GM18858 (cell line): ENCODE results near the gene ANKS6.
"Not testable (repeated sequence)": the region's sequence is repeated elsewhere in the genome, so short reads cannot be mapped to it uniquely, and the experiment has no call there.

ENCODE experiments used
- ATAC-seq: cut with Tn5 transposase; IDR thresholded peaks from one replicate; pipeline ENCODE4 v1.9.1; 2021; ENCODE audit not compliant: unreplicated experiment

Gene ANKS6

GRCh38 chr9:98707166-98708102 is 88.9 kb downstream of the ANKS6 start:
- ATAC-seq, result no peak

GRCh38 chr9:98706651-98707165 is 89.6 kb downstream of the ANKS6 start:
- no peak for ATAC-seq

GRCh38 chr9:98702835-98703380 is 93.4 kb downstream of the ANKS6 start:
- ATAC-seq, result no peak

- no peak for ATAC-seq
Measured at GRCh38 chr9:98702340-98702739, 94.0 kb downstream of the ANKS6 start.

GRCh38 chr9:98701576-98701975 is 94.8 kb downstream of the ANKS6 start:
- no peak for ATAC-seq

GRCh38 chr9:98700801-98701200 is 95.6 kb downstream of the ANKS6 start:
- ATAC-seq, result no peak

- no peak for ATAC-seq
Measured at GRCh38 chr9:98698856-98699255, 97.5 kb downstream of the ANKS6 start.

- ATAC-seq, result no peak
Measured at GRCh38 chr9:98694943-98695342, 101.4 kb downstream of the ANKS6 start.

GRCh38 chr9:98692392-98692791 is 104.0 kb downstream of the ANKS6 start:
- no peak for ATAC-seq

GRCh38 chr9:98691890-98692289 is 104.5 kb downstream of the ANKS6 start:
- no peak for ATAC-seq

GRCh38 chr9:98690686-98691085 is 105.7 kb downstream of the ANKS6 start:
- ATAC-seq, result no peak

GRCh38 chr9:98688710-98689495 is 107.5 kb downstream of the ANKS6 start:
- no peak for ATAC-seq

- ATAC-seq, result no peak
Measured at GRCh38 chr9:98687911-98688310, 108.4 kb downstream of the ANKS6 start.

GRCh38 chr9:98686961-98687855 is 109.1 kb downstream of the ANKS6 start:
- ATAC-seq, result no peak

GRCh38 chr9:98684816-98685215 is 111.5 kb downstream of the ANKS6 start:
- not testable (repeated sequence) for ATAC-seq
